ENCODE results near the gene PITPNM1.

DNA sequence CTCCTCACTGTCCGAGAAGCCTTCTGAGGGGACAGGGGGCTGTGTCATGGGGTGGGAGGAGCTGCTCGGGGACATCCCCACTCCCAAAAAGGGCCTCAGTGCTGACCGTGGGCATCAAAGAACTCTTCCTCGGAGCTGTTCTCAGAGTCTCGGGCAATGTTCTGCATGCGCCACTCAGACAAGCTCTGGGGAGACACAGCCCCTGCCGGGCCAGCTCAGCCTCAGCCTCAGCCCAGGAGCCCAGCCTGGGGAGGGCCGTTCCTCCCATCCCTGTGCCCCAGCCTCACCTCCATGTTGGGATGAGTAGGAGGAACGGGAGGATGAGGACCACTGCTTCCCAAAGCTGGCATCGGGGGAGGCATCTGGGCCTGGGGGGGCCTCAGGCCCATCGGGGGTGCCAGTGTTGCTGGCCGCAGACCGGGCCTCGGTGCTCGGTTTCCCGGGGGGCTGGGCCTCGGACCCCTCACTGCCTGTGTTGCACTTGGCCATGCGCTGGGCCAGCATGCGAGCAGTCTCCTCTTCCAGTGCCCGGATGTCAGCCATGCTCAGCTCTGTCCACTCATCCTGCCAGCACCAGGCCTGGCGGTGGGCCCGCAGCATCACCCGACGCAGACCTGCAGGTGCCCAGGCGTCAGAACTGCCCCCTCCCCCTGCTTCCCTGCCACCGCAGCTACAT lies 5.2 kb downstream of the PITPNM1 start:
- TF ChIP-seq, protein P1, sequence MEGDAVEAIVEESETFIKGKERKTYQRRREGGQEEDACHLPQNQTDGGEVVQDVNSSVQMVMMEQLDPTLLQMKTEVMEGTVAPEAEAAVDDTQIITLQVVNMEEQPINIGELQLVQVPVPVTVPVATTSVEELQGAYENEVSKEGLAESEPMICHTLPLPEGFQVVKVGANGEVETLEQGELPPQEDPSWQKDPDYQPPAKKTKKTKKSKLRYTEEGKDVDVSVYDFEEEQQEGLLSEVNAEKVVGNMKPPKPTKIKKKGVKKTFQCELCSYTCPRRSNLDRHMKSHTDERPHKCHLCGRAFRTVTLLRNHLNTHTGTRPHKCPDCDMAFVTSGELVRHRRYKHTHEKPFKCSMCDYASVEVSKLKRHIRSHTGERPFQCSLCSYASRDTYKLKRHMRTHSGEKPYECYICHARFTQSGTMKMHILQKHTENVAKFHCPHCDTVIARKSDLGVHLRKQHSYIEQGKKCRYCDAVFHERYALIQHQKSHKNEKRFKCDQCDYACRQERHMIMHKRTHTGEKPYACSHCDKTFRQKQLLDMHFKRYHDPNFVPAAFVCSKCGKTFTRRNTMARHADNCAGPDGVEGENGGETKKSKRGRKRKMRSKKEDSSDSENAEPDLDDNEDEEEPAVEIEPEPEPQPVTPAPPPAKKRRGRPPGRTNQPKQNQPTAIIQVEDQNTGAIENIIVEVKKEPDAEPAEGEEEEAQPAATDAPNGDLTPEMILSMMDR (conservative IDR thresholded peaks at IDR 0.05; ENCODE audit: low read depth in 2 of 2) = no peak
- TF ChIP-seq POLR2AphosphoS5 (IDR thresholded peaks at IDR 0.05; ENCODE audit: low read depth) (no peak), EZH2 (IDR thresholded peaks at IDR 0.05; ENCODE audit: low read depth, unreplicated experiment) (no peak)
- TF ChIP-seq, protein P2, sequence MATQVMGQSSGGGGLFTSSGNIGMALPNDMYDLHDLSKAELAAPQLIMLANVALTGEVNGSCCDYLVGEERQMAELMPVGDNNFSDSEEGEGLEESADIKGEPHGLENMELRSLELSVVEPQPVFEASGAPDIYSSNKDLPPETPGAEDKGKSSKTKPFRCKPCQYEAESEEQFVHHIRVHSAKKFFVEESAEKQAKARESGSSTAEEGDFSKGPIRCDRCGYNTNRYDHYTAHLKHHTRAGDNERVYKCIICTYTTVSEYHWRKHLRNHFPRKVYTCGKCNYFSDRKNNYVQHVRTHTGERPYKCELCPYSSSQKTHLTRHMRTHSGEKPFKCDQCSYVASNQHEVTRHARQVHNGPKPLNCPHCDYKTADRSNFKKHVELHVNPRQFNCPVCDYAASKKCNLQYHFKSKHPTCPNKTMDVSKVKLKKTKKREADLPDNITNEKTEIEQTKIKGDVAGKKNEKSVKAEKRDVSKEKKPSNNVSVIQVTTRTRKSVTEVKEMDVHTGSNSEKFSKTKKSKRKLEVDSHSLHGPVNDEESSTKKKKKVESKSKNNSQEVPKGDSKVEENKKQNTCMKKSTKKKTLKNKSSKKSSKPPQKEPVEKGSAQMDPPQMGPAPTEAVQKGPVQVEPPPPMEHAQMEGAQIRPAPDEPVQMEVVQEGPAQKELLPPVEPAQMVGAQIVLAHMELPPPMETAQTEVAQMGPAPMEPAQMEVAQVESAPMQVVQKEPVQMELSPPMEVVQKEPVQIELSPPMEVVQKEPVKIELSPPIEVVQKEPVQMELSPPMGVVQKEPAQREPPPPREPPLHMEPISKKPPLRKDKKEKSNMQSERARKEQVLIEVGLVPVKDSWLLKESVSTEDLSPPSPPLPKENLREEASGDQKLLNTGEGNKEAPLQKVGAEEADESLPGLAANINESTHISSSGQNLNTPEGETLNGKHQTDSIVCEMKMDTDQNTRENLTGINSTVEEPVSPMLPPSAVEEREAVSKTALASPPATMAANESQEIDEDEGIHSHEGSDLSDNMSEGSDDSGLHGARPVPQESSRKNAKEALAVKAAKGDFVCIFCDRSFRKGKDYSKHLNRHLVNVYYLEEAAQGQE (IDR thresholded peaks at IDR 0.05; ENCODE audit: unreplicated experiment) = no peak
